Epithelial cell of prostate (primary cell): Measurements from ENCODE around the gene ABCA4.

ENCODE experiments used
- DNase-seq: peaks from one replicate; pipeline ENCODE4 v3.0.0-alpha.2; 2011; ENCODE audit warnings: low read depth, low spot score
- H3K27ac ChIP-seq: fragments of 450-650 bp; 2 replicates; pipeline ENCODE4 v1.5.1; 2017; ENCODE audit warnings: mild to moderate bottlenecking

The ABCA4 gene

GRCh38 chr1:94124538-94124937 is 3.6 kb upstream of the ABCA4 start:
- no peak overlapping the region for H3K27ac ChIP-seq
- DNase-seq, result no peak

GRCh38 chr1:94122201-94122970 is 1.4 kb upstream of the ABCA4 start:
- no peak overlapping the region for H3K27ac ChIP-seq
- DNase-seq, result no peak

GRCh38 chr1:94121411-94121821 is 468 bp upstream of the ABCA4 start:
- no peak for DNase-seq
- H3K27ac ChIP-seq, result no peak overlapping the region

- DNase-seq, result no peak
- no peak overlapping the region for H3K27ac ChIP-seq
These were observed 412 bp downstream of the ABCA4 start for GRCh38 chr1:94120570-94120901.

- no peak for DNase-seq
- H3K27ac ChIP-seq, result no peak overlapping the region
These were observed 965 bp downstream of the ABCA4 start for GRCh38 chr1:94119796-94120569.

GRCh38 chr1:94119306-94119705 is 1.6 kb downstream of the ABCA4 start:
- no peak for DNase-seq
- H3K27ac ChIP-seq, result no peak overlapping the region

- DNase-seq, result no peak
- H3K27ac ChIP-seq, result no peak overlapping the region
These were observed 2.5 kb downstream of the ABCA4 start for GRCh38 chr1:94118471-94118870.

GRCh38 chr1:94118013-94118412 is 2.9 kb downstream of the ABCA4 start:
- no peak for DNase-seq

GRCh38 chr1:94117259-94117851 is 3.6 kb downstream of the ABCA4 start:
- H3K27ac ChIP-seq, result no peak overlapping the region
- no peak for DNase-seq

More at GRCh38 chr1:94118013-94118412, 2.9 kb downstream of the ABCA4 start:
- no peak overlapping the region for H3K27ac ChIP-seq

GRCh38 chr1:94115900-94116436 is 5.0 kb downstream of the ABCA4 start:
- no peak for DNase-seq

GRCh38 chr1:94115254-94115899 is 5.6 kb downstream of the ABCA4 start:
- no peak overlapping the region for H3K27ac ChIP-seq
- no peak for DNase-seq

More at GRCh38 chr1:94115900-94116436, 5.0 kb downstream of the ABCA4 start:
- no peak overlapping the region for H3K27ac ChIP-seq

GRCh38 chr1:94113589-94114226 is 7.2 kb downstream of the ABCA4 start:
- no peak for DNase-seq
- H3K27ac ChIP-seq, result no peak overlapping the region

GRCh38 chr1:94111879-94112278 is 9.1 kb downstream of the ABCA4 start:
- DNase-seq, result no peak
- no peak overlapping the region for H3K27ac ChIP-seq

GRCh38 chr1:94110946-94111740 is 9.8 kb downstream of the ABCA4 start:
- no peak overlapping the region for H3K27ac ChIP-seq
- no peak for DNase-seq

- H3K27ac ChIP-seq, result no peak overlapping the region
- no peak for DNase-seq
These were observed 10.8 kb downstream of the ABCA4 start for GRCh38 chr1:94110021-94110761.

- H3K27ac ChIP-seq, result no peak overlapping the region
- DNase-seq, result no peak
These were observed 11.5 kb downstream of the ABCA4 start for GRCh38 chr1:94109478-94109877.

GRCh38 chr1:94107141-94107540 is 13.8 kb downstream of the ABCA4 start:
- no peak overlapping the region for H3K27ac ChIP-seq
- no peak for DNase-seq

- H3K27ac ChIP-seq, result no peak overlapping the region
- DNase-seq, result no peak
These were observed 14.2 kb downstream of the ABCA4 start for GRCh38 chr1:94106716-94107115.
